Heart right ventricle (tissue), 16 donors: ENCODE results near the gene CDH7. TPM values are rescaled to one million over a fixed set of nuclear protein-coding genes. Genes with fewer than 3 reads are reported as not detected.

Experiments
- ATAC-seq, 8 donors: fragments of 200-7000 bp; cut with Tn5 transposase; one replicate each; pipeline ENCODE4 v1.9.1; 2020; ENCODE audit warnings: mild to moderate bottlenecking in 8 of 8, moderate library complexity in 8 of 8, moderate number of reproducible peaks in 1 of 8
- DNase-seq, 2 donors: peaks; one replicate each; pipeline ENCODE4 v3.0.0-alpha.2; 2020
- H3K27ac ChIP-seq, 10 donors: fragments of 200-600 bp; sonication (generic) in 2 of 10; one replicate each; pipeline versions ENCODE4 v1.5.0 to v1.8.0; 2020 to 2022; ENCODE audit warnings: mild to moderate bottlenecking in 3 of 10
- H3K27me3 ChIP-seq, 7 donors: fragments of 200-600 bp; one replicate each; pipeline ENCODE4 v1.8.0; 2021 to 2022; ENCODE audit warnings: mild to moderate bottlenecking in 2 of 7
- H3K36me3 ChIP-seq, 9 donors: fragments of 200-600 bp; sonication (generic) in 1 of 9; one replicate each; pipeline versions ENCODE4 v1.5.0 to v1.8.0; 2020 to 2022; ENCODE audit warnings: mild to moderate bottlenecking in 2 of 9
- H3K4me1 ChIP-seq, 9 donors: fragments of 200-600 bp; sonication (generic) in 1 of 9; one replicate each; pipeline versions ENCODE4 v1.5.0 to v1.8.0; 2020 to 2022; ENCODE audit warnings: mild to moderate bottlenecking in 4 of 9
- H3K4me3 ChIP-seq, 10 donors: fragments of 200-600 bp; sonication (generic) in 2 of 10; one replicate each; pipeline versions ENCODE4 v1.5.0 to v1.8.0; 2020 to 2022; ENCODE audit warnings: mild to moderate bottlenecking in 7 of 10, moderate library complexity in 2 of 10
- H3K9me3 ChIP-seq, 11 donors: fragments of 200-600 bp in 10 of 11; sonication (generic) in 2 of 11; one replicate each; pipeline versions ENCODE4 v1.5.0 to v1.8.0; 2013 to 2022; ENCODE audit warnings: mild to moderate bottlenecking in 2 of 11, control low read depth in 1 of 11, moderate library complexity in 1 of 11
- whole genome bisulfite sequencing, 2 donors: extraction: QIAGEN DNeasy Blood & Tissue Kit; methylation state at CpG; one replicate each; pipeline ENCODE4 v1.1.7; 2013; ENCODE audit warnings: inconsistent platforms in 1 of 2; 5-methylcytosine and 5-hydroxymethylcytosine counted together
- intact Hi-C, 10 donors: fragments of 100-400 bp; cut with DNase I; formaldehyde crosslinking; loops; one replicate each; pipeline versions ENCODE4 v1.11.1 to v1.14.2; 2022
- polyA plus RNA-seq, 2 donors: library from polyadenylated mRNA; stranded (reverse); fragments of 200-250 nt; gene quantifications; one replicate each; pipeline ENCODE4 v1.2.3, GENCODE V29; 2013
- total RNA-seq, 10 donors: library from RNA; stranded (reverse); fragmentation: NEBNext Ultra II Directional in 3 of 10; extraction: Animal tissue kit (Norgen Biotek cat#: 25700) in 3 of 10; gene quantifications; one replicate each; pipeline versions ENCODE4 v1.2.1 to v1.2.4, GENCODE V29; 2021 to 2023
- TF ChIP-seq, protein P1 (sequence below), 9 donors: fragments of 200-600 bp; sonication (generic) in 2 of 9; IDR thresholded peaks; one replicate each; pipeline versions ENCODE4 v1.5.0 to v1.8.0; 2021 to 2022; ENCODE audit warnings: antibody characterized with exemption in 9 of 9, mild to moderate bottlenecking in 5 of 9, moderate library complexity in 1 of 9
- donor health status: Arrhythmogenic right ventricular cardiomyopathy.
- donor health status: ischemic (EF 13 %, LVEDD 7.1; RV severe dilation, severe dysfunction).
- donor health status: healthy with polysubstance abuse.
- donor health status: DM: no; HTN: yes; CAD: no.
- donor health status: DM: no; HTN: no; CAD: no.
- donor health status: ischemic (EF 25% LVEDD 6.9; RV normal size, moderate dysfunction).
- donor health status: ischemic (EF 25% LVEDD 5.7; RV mildly dilated, moderate dysfunction).
- donor health status: healthy.
- donor health status: DM: yes; HTN: yes; CAD: no.
- donor health status: Ischemic cardiomyopathy.
- donor health status: ischemic (EF 35%, LVEDD 5.7; RV mildly dilated, moderate dysfunction).
- donor health status: nonischemic (EF 11% LVEDD 7.7; RV severe dilation, severe dysfunction).
- donor health status: DM: yes; HTN: yes; CAD: no.
- donor health status: PGD.
- donor health status: ischemic (EF 29% LVEDD 5.4; RV normal size, mild dysfunction).
- donor health status: nonischemic (EF 23%, LVEDD 6.1; RV moderate dilation, normal function).

Gene CDH7
- total and polyA plus RNA-seq, 12 donors, result not detected

DNA sequence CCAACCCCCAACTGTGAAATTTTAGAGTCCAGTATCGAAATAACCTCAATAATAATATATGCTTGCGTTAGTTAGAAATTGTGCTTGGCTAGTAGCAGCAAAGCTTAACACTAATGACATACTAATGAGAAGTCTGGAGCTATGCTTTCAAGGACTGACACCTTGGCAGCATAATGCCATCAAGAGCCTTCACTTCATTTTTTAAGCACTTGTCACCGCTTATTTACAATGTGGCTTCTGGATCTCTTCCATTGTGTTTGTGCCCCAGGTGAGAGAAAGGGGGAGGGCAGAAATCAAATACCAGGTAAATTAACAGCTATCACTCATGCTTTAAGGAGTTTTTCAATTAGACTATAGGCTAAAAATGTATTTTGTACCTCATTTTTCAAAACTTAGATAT, 101.5 kb downstream of the CDH7 start:
- no peak for DNase-seq
- no peak for ATAC-seq
- WGBS, 2 donors, result 88 to 92% methylated on average over 3 of the region's 3 CpGs

DNA sequence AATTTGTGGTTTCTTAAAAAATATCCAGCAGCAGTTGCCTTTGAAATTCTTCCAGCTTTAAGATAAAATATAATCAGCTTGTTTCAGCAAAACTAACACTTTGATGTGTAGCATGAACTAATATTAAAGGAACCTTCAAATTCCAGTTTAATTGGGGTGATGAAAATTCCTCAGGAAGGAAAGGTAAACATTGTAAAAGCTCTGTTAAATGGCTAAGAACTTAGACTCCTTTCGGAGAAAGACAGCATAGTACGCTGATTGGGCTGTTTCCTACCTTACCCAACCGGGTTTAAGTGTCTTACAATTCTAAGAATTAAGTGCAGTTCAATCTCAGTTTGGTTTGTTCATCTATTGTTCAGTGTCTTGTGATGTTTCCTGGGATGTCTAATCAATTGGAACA, 108.3 kb downstream of the CDH7 start:
- no peaks in the 10 kb centered on the region for H3K36me3 ChIP-seq
- no peak overlapping the region for H3K4me3 ChIP-seq
- no peak overlapping the region for H3K27ac ChIP-seq
- 69 to 70% methylated on average over 3 of the region's 3 CpGs for WGBS, 2 donors
- intact Hi-C loops, result no loop called here
- ATAC-seq, result no peak
- no peaks in the 10 kb centered on the region for H3K9me3 ChIP-seq
- H3K27me3 ChIP-seq, result no peaks in the 10 kb centered on the region
- no peaks in the 10 kb centered on the region for H3K4me1 ChIP-seq
- TF ChIP-seq, protein P1, sequence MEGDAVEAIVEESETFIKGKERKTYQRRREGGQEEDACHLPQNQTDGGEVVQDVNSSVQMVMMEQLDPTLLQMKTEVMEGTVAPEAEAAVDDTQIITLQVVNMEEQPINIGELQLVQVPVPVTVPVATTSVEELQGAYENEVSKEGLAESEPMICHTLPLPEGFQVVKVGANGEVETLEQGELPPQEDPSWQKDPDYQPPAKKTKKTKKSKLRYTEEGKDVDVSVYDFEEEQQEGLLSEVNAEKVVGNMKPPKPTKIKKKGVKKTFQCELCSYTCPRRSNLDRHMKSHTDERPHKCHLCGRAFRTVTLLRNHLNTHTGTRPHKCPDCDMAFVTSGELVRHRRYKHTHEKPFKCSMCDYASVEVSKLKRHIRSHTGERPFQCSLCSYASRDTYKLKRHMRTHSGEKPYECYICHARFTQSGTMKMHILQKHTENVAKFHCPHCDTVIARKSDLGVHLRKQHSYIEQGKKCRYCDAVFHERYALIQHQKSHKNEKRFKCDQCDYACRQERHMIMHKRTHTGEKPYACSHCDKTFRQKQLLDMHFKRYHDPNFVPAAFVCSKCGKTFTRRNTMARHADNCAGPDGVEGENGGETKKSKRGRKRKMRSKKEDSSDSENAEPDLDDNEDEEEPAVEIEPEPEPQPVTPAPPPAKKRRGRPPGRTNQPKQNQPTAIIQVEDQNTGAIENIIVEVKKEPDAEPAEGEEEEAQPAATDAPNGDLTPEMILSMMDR (IDR thresholded peaks at IDR 0.05), result no peak
- no peak for DNase-seq

More for the DNA sequence above, 101.5 kb downstream of the CDH7 start:
- Histone ChIP-seq H3K9me3 (no peaks in the 10 kb centered on the region), H3K27ac (no peak overlapping the region), H3K4me1 (no peaks in the 10 kb centered on the region), H3K36me3 (no peaks in the 10 kb centered on the region), H3K4me3 (no peak overlapping the region), H3K27me3 (no peaks in the 10 kb centered on the region)
- intact Hi-C loops, result no loop called here
- TF ChIP-seq, protein P1 (IDR thresholded peaks at IDR 0.05), result no peak

DNA sequence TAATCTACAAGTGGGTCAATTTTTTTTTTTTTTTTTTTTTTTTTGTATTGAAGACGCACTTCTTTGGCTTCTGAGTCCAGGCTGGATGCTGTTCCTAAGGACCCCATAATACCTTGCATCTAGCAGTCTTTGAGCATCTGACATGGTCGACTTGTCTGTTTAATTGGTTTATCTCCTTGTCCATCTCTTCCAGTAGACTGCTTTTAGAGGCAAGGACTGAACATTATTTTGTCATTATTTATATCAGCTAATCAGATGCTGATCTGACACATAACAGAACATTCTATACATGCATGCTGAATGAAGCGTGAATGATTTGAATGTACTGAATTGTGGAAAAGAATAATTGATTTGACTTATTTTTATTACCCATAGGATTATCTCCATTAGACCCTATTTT, 118.7 kb downstream of the CDH7 start:
- DNase-seq (no peak), ATAC-seq (no peak)
- Histone ChIP-seq H3K4me3 (no peak overlapping the region), H3K9me3 (peaks cover 0 to 5% (median 0%) of the 10 kb centered on the region in 11 donors), H3K27ac (no peak overlapping the region), H3K4me1 (no peaks in the 10 kb centered on the region), H3K36me3 (no peaks in the 10 kb centered on the region), H3K27me3 (no peaks in the 10 kb centered on the region)
- intact Hi-C loops, result no loop called here
- TF ChIP-seq, protein P1 (IDR thresholded peaks at IDR 0.05), result no peak
- 23 to 77% methylated on average over 3 of the region's 3 CpGs for WGBS, 2 donors

DNA sequence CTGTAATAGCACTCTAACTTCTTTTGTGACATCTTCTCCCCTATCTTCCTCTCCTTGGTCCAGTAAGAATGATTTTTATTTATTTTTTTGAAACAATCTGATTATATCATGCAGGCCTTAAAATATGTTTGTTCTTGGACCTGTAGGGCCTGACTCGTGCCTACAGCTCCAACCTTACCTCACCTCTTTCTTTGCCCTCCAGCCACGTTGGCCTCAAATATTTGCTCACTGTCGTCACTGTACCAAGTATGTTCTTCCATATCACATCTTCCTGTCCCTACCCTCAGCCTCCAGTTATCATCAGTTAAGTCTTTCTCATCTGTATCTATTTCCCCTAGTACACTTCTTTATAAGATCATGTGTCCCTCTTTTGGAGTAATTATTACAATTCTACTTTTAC, 125.5 kb downstream of the CDH7 start:
- Histone ChIP-seq H3K9me3 (peaks cover 0 to under 1% (median 0%) of the 10 kb centered on the region in 11 donors), H3K36me3 (no peaks in the 10 kb centered on the region), H3K4me1 (no peaks in the 10 kb centered on the region), H3K27ac (no peak overlapping the region), H3K27me3 (no peaks in the 10 kb centered on the region), H3K4me3 (no peak overlapping the region)
- intact Hi-C loops, result no loop called here
- TF ChIP-seq, protein P1 (IDR thresholded peaks at IDR 0.05), result no peak
- ATAC-seq, result no peak
- WGBS, 2 donors, result 55 to 56% methylated on average over 3 of the region's 3 CpGs
- DNase-seq, result no peak
